Measurements from ENCODE around the gene HAUS5. TPM values are rescaled to one million over a fixed set of nuclear protein-coding genes. Genes with fewer than 3 reads are reported as not detected.

HAUS5 gene
- total RNA-seq, 2 experiments from 2014 or later = 50.5 to 51.7 TPM

- DNase-seq = no peak
- Mint-ChIP-seq H3K27me3 (no peaks in the 10 kb centered on the region), H3K27ac (no peak overlapping the region), H3K4me3 (no peak overlapping the region), H3K9me3 (no peaks in the 10 kb centered on the region), H3K4me1 (peaks cover 4% of the 10 kb centered on the region), H3K36me3 (peaks cover 8% of the 10 kb centered on the region)
- POLR2A ChIA-PET = no interaction called here
- no peak for ATAC-seq (ENCODE audit: low read depth)
These were observed 6.9 kb downstream of the HAUS5 start for GRCh38 chr19:35619290-35619923.

DNA sequence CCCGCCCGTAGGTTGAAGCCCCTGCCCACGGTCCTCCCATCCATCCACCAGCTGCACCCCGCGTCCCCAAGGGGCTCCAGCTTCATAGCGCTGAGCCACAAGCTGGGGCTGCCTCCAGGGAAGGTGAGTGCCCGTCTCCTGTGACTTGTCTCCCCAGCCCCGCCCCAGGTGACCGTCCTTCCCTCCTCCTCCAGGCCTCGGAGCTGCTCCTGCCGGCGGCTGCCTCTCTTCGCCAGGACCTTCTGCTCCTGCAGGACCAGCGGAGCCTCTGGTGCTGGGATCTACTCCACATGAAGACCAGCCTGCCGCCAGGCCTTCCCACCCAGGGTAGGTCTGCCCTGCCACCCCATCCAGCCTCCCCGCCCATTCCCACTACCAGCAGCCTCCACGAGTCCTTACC is 7.5 kb downstream of the HAUS5 start:
- POLR2A ChIA-PET = no interaction called here
- DNase-seq (no peak), ATAC-seq (ENCODE audit: low read depth) (no peak)
- Mint-ChIP-seq H3K9me3 (no peaks in the 10 kb centered on the region), H3K27me3 (no peaks in the 10 kb centered on the region), H3K27ac (peak overlapping the region; percentile 34), H3K36me3 (peaks cover 9% of the 10 kb centered on the region), H3K4me3 (no peak overlapping the region), H3K4me1 (peaks cover 4% of the 10 kb centered on the region)

- no peak overlapping the region for H3K4me3 Mint-ChIP-seq
- DNase-seq = no peak
- H3K27me3 Mint-ChIP-seq = no peaks in the 10 kb centered on the region
- H3K27ac Mint-ChIP-seq = no peak overlapping the region
- H3K9me3 Mint-ChIP-seq = no peaks in the 10 kb centered on the region
- POLR2A ChIA-PET = interaction anchor here (2.0 kb wide), 1 partner anchor 9 kb away, joined by 5 read pairs; the partner anchor contains the start of gene HAUS5
- H3K36me3 Mint-ChIP-seq = peaks cover 6% of the 10 kb centered on the region
- no peaks in the 10 kb centered on the region for H3K4me1 Mint-ChIP-seq
- ATAC-seq (ENCODE audit: low read depth) = no peak
These were observed 9.2 kb downstream of the HAUS5 start for GRCh38 chr19:35621708-35622107.

DNA sequence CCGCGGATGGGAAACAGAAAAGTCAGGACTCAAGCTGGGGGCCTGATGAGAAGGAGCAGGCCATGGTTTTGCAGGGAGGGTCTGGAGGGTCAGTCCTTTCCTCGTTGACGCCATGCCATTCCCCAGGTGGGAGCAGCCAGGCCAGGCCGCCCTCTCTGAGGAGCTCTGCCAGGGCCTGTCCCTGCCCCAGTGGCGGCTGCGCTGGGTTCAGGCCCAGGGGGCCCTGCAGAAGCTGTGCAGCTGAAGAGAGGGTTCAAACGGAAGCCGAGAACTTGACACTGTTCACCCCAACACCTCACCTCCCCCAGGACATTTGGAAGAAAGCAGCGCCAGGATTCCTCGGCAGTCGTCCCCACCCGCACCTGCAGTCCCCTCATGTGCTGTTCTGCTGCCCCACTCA is 10.2 kb downstream of the HAUS5 start:
- Mint-ChIP-seq H3K27ac (peak overlapping the region; percentile 58), H3K9me3 (no peaks in the 10 kb centered on the region), H3K4me3 (no peak overlapping the region), H3K27me3 (no peaks in the 10 kb centered on the region), H3K4me1 (no peaks in the 10 kb centered on the region), H3K36me3 (peaks cover 6% of the 10 kb centered on the region)
- POLR2A ChIA-PET = interaction anchor here (1.3 to 2.0 kb wide), 2 partner anchors 8 to 10 kb away, joined by 4 to 5 read pairs; partner anchors contain the start of gene HAUS5
- DNase-seq = no peak
- ATAC-seq (ENCODE audit: low read depth) = no peak

DNA sequence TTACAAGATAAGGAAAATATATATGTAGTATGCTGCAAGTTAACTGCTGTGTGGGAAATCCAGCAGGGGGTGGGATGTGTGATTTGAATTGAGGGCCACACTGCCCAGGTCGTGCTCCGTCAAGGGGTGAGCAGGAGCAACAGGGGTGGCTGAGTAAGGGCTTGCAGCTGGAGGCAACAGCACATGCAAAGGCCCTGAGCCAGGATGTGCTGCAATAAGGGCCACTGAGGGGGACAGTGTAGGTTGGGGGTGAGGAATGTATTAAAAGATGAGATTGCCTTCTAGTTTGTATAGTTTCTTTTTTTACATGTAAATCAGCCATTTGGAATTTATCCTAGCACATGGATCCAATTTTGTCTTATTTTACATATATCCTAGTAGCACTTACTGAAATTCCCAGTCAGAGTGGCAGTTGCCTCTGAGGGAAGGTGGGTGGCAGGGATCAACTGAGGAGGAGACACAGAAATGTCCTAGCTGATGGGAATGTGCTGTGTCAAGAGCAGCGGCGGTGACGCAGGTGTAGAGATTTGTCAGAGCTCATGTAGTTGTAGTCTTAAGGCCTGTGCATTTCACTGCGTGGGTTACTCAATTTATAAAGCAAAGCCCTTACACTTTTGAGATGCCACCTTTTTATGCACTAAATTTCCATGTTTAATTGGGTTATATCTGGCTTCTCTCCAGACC is 10.9 kb downstream of the HAUS5 start:
- peaks cover 3% of the 10 kb centered on the region for H3K4me1 Mint-ChIP-seq

GRCh38 chr19:35628264-35628564 is 15.7 kb downstream of the HAUS5 start:
- POLR2A ChIA-PET = interaction anchor here (0.7 to 1.2 kb wide), 3 partner anchors 15 to 20 kb away, joined by 3 to 12 read pairs (median 3); partner anchors contain the start of genes COX6B1 and HAUS5
- Mint-ChIP-seq H3K27ac (peak overlapping the region; percentile 99), H3K9me3 (no peaks in the 10 kb centered on the region), H3K4me3 (peak overlapping the region; percentile 97), H3K4me1 (peaks cover 12% of the 10 kb centered on the region), H3K27me3 (no peaks in the 10 kb centered on the region), H3K36me3 (peaks cover 12% of the 10 kb centered on the region)
- no peak for ATAC-seq (ENCODE audit: low read depth)
- no peak for DNase-seq

More for the DNA sequence above, 10.9 kb downstream of the HAUS5 start:
- Mint-ChIP-seq H3K27ac (peak overlapping the region; percentile 58), H3K36me3 (peaks cover 6% of the 10 kb centered on the region), H3K27me3 (no peaks in the 10 kb centered on the region), H3K9me3 (no peaks in the 10 kb centered on the region), H3K4me3 (no peak overlapping the region)
- DNase-seq = no peak
- no peak for ATAC-seq (ENCODE audit: low read depth)
- POLR2A ChIA-PET = interaction anchor here (0.6 to 1.3 kb wide), 4 partner anchors 9 to 431 kb away, joined by 3 to 5 read pairs (median 4); partner anchors contain the start of genes HAUS5 and THAP8

- Mint-ChIP-seq H3K27me3 (no peaks in the 10 kb centered on the region), H3K9me3 (no peaks in the 10 kb centered on the region), H3K4me3 (peak within 1 kb of the TSS; percentile 97), H3K4me1 (peaks cover 14% of the 10 kb centered on the region), H3K36me3 (peaks cover 14% of the 10 kb centered on the region), H3K27ac (peak within 1 kb of the TSS; percentile 99)
- POLR2A ChIA-PET = interaction anchor here (0.7 to 1.2 kb wide), 3 partner anchors 16 to 20 kb away, joined by 3 to 12 read pairs (median 3); partner anchors contain the start of genes COX6B1 and HAUS5
- ATAC-seq (ENCODE audit: low read depth) (peak; percentile 100), DNase-seq (peak; percentile 98)
These were observed 16.2 kb downstream of the HAUS5 start, which contains the start of gene RBM42 for GRCh38 chr19:35628565-35629331. RBM42 (plus strand) TSS chr19:35629036; CDS start chr19:35629154, 118 bp downstream.

DNA sequence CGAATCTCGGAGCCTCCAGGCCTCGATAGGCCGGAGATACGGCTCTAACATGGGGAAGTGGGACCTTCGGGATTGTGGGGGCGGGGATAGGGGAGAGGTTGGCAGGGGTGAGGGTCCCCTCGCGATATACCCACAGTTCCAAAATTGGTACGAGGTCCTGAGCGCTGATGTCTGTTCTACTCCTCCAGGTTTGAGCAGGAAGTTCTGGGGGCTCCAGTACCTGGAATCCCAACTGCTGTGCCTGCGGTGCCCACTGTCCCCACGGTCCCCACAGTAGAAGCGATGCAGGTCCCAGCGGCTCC is 16.7 kb downstream of the HAUS5 start:
- H3K4me1 Mint-ChIP-seq = peaks cover 14% of the 10 kb centered on the region
- no peaks in the 10 kb centered on the region for H3K9me3 Mint-ChIP-seq
- DNase-seq (no peak), ATAC-seq (ENCODE audit: low read depth) (no peak)
- POLR2A ChIA-PET = interaction anchor here (0.7 to 0.9 kb wide), 2 partner anchors 11 to 13 kb away, joined by 3 to 5 read pairs; no protein-coding TSS in a partner anchor
- H3K27ac Mint-ChIP-seq = peak overlapping the region; percentile 99
- H3K27me3 Mint-ChIP-seq = no peaks in the 10 kb centered on the region
- peaks cover 14% of the 10 kb centered on the region for H3K36me3 Mint-ChIP-seq
- H3K4me3 Mint-ChIP-seq = peak overlapping the region; percentile 97

DNA sequence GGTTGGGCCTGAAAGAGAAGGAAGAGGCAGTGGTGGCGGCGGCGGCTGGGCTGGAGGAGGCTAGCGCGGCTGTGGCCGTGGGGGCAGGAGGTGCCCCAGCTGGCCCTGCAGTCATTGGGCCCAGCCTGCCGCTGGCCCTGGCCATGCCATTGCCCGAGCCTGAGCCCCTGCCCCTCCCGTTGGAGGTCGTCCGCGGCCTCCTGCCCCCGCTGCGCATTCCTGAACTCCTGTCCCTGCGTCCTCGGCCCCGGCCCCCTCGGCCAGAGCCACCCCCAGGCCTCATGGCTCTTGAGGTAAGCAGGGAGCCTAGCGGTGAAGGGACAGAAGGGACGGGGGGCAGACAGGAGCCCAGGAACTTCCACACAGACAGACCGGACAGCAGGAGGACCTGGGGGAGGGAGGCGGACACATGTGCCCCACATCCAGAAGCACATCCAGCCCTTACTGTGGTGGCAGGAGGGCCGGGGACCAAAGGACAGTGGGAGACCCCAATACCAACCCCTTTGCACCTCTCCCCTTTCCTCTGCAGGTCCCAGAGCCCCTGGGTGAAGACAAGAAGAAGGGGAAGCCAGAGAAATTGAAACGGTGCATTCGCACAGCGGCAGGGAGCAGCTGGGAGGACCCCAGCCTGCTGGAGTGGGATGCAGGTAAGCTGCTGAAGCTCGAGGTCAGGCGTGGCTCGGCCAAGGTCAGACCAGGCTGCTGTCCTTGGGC is 21.3 kb downstream of the HAUS5 start:
- DNase-seq = no peak
- H3K36me3 Mint-ChIP-seq = peaks cover 20% of the 10 kb centered on the region
- no peak overlapping the region for H3K4me3 Mint-ChIP-seq
- peaks cover 15% of the 10 kb centered on the region for H3K4me1 Mint-ChIP-seq
- H3K27ac Mint-ChIP-seq = no peak overlapping the region
- H3K9me3 Mint-ChIP-seq = no peaks in the 10 kb centered on the region
- no peak for ATAC-seq (ENCODE audit: low read depth)
- POLR2A ChIA-PET = interaction anchor here (1.4 kb wide), 1 partner anchor 10 kb away, joined by 6 read pairs; no protein-coding TSS in a partner anchor
- no peaks in the 10 kb centered on the region for H3K27me3 Mint-ChIP-seq

DNA sequence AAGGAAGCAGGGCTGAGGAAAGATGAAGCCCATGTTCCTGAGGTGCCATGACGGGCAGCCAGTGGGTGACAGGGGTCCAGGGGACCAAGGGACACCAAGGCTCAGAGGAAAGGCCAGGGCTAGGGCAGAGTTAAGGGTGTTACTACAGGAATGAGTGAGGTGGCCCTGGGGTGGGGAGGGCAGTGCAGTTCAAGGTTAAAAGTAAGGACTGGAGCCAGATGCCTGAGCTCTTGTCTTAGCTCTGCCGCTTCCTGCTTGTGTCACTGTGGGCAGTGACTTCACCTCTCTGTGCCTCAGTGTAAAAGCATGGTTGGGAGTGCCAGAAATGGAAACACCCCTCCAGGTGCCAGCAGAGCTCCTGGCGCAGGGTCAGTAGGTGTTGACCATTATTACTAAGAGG is 24.1 kb downstream of the HAUS5 start:
- Mint-ChIP-seq H3K4me3 (no peak overlapping the region), H3K9me3 (no peaks in the 10 kb centered on the region), H3K27ac (peak overlapping the region; percentile 75), H3K27me3 (no peaks in the 10 kb centered on the region), H3K36me3 (peaks cover 16% of the 10 kb centered on the region), H3K4me1 (peaks cover 12% of the 10 kb centered on the region)
- POLR2A ChIA-PET = interaction anchor here (1.0 to 1.8 kb wide), 2 partner anchors 12 to 24 kb away, joined by 4 to 7 read pairs; partner anchors contain the start of genes COX6B1 and HAUS5
- no peak for DNase-seq
- peak; percentile 50 for ATAC-seq (ENCODE audit: low read depth)

DNA sequence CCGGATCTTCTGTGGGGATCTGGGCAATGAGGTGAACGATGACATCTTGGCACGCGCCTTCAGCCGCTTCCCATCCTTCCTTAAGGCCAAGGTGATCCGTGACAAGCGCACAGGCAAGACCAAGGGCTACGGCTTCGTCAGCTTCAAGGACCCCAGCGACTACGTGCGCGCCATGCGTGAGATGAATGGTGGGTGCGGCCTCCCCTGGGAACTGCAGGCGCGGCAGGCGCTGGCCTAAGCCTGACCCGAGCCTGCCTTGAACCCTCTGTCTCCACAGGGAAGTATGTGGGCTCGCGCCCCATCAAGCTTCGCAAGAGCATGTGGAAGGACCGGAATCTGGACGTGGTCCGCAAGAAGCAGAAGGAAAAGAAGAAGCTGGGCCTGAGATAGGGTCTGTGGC is 24.6 kb downstream of the HAUS5 start:
- DNase-seq = no peak
- H3K36me3 Mint-ChIP-seq = peaks cover 16% of the 10 kb centered on the region
- no peaks in the 10 kb centered on the region for H3K9me3 Mint-ChIP-seq
- H3K4me3 Mint-ChIP-seq = no peak overlapping the region
- no peak overlapping the region for H3K27ac Mint-ChIP-seq
- POLR2A ChIA-PET = interaction anchor here (1.0 to 1.8 kb wide), 2 partner anchors 11 to 24 kb away, joined by 4 to 7 read pairs; partner anchors contain the start of genes COX6B1 and HAUS5
- H3K4me1 Mint-ChIP-seq = peaks cover 15% of the 10 kb centered on the region
- no peaks in the 10 kb centered on the region for H3K27me3 Mint-ChIP-seq
- ATAC-seq (ENCODE audit: low read depth) = no peak

DNA sequence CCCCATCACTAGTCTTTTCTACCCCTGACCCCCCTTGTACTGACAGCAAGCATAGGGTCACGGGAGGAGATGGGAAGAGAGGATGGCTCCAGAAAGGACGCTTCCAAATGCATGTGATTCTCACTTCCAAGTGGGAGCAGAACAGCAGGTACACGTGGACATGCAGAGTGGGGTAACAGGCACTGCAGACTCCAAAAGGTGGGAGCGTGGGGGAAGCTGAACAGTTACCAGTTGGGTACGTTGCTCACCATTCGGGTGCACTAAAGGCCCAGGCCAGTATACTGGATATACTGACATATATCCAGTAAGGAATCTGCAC is 26.7 kb downstream of the HAUS5 start:
- H3K9me3 Mint-ChIP-seq = no peaks in the 10 kb centered on the region
- H3K4me3 Mint-ChIP-seq = no peak overlapping the region
- H3K27me3 Mint-ChIP-seq = no peaks in the 10 kb centered on the region
- no peak for DNase-seq
- no peak overlapping the region for H3K27ac Mint-ChIP-seq
- POLR2A ChIA-PET = no interaction called here
- no peak for ATAC-seq (ENCODE audit: low read depth)
- H3K4me1 Mint-ChIP-seq = peaks cover 21% of the 10 kb centered on the region
- peaks cover 12% of the 10 kb centered on the region for H3K36me3 Mint-ChIP-seq

- H3K36me3 Mint-ChIP-seq = peaks cover 12% of the 10 kb centered on the region
- H3K4me1 Mint-ChIP-seq = peaks cover 25% of the 10 kb centered on the region
- H3K27me3 Mint-ChIP-seq = no peaks in the 10 kb centered on the region
- no peak overlapping the region for H3K27ac Mint-ChIP-seq
- H3K9me3 Mint-ChIP-seq = no peaks in the 10 kb centered on the region
- ATAC-seq (ENCODE audit: low read depth) (no peak), DNase-seq (no peak)
- POLR2A ChIA-PET = interaction anchor here (0.6 kb wide), 1 partner anchor 42 kb away, joined by 4 read pairs; no protein-coding TSS in a partner anchor
- H3K4me3 Mint-ChIP-seq = no peak overlapping the region
These were observed 27.3 kb downstream of the HAUS5 start for GRCh38 chr19:35639863-35640262.

All from activated naive CD8-positive, alpha-beta T cell treated with anti-CD3 and anti-CD28 coated beads, Interleukin-2, amount 10 ng/mL, durations not matched to agents 7 days and 5 days (primary cell).